IPS DF 6.9 (cell line): ENCODE measurements around the gene ABCA4.

Experiments
- DNase-seq: peaks from one replicate; pipeline ENCODE4 v3.0.0-alpha.2; 2013; ENCODE audit warnings: low read depth, low spot score
- H3K27ac ChIP-seq: one replicate; pipeline ENCODE4 v1.5.1; 2013; ENCODE audit warnings: low read length, control low read depth
- H3K27me3 ChIP-seq: 2 replicates; pipeline ENCODE4 v1.6.1; 2013; ENCODE audit warnings: mild to moderate bottlenecking, low read length; ENCODE audit not compliant: control insufficient read depth, insufficient read depth
- H3K36me3 ChIP-seq: 2 replicates; pipeline ENCODE4 v1.6.1; 2013; ENCODE audit warnings: low read length; ENCODE audit not compliant: control insufficient read depth, insufficient read depth
- H3K4me1 ChIP-seq: 2 replicates; pipeline ENCODE4 v1.6.1; 2013; ENCODE audit warnings: low read length; ENCODE audit not compliant: control insufficient read depth, insufficient read depth
- H3K4me3 ChIP-seq: 2 replicates; pipeline ENCODE4 v1.5.1; 2013; ENCODE audit warnings: mild to moderate bottlenecking, low read length
- H3K9me3 ChIP-seq: 2 replicates; pipeline ENCODE4 v1.6.1; 2013; ENCODE audit warnings: low read length, inconsistent platforms; ENCODE audit not compliant: control insufficient read depth, insufficient read depth
- WGBS: extraction: QIAGEN DNeasy Blood & Tissue Kit; methylation state at CpG from one replicate; pipeline ENCODE4 v1.1.7; 2013; ENCODE audit warnings: mixed read lengths, missing lambda C conversion rate; ENCODE audit not compliant: insufficient read length, insufficient coverage; 5-methylcytosine and 5-hydroxymethylcytosine counted together

The ABCA4 gene

GRCh38 chr1:94083681-94084080 lies 37.3 kb downstream of the ABCA4 start:
- H3K9me3 ChIP-seq: no peaks in the 10 kb centered on the region
- H3K4me1 ChIP-seq: no peaks in the 10 kb centered on the region
- no peak for DNase-seq
- H3K4me3 ChIP-seq: no peak overlapping the region
- no peaks in the 10 kb centered on the region for H3K27me3 ChIP-seq
- no CpG with 5 or more reads among the region's 4 CpGs for WGBS
- no peak overlapping the region for H3K27ac ChIP-seq
- no peaks in the 10 kb centered on the region for H3K36me3 ChIP-seq

GRCh38 chr1:94081566-94082344 lies 39.2 kb downstream of the ABCA4 start:
- H3K27ac ChIP-seq: no peak overlapping the region
- no peaks in the 10 kb centered on the region for H3K4me1 ChIP-seq
- WGBS: no CpG with 5 or more reads among the region's 7 CpGs
- H3K4me3 ChIP-seq: no peak overlapping the region
- no peaks in the 10 kb centered on the region for H3K9me3 ChIP-seq
- DNase-seq: no peak
- H3K27me3 ChIP-seq: no peaks in the 10 kb centered on the region
- no peaks in the 10 kb centered on the region for H3K36me3 ChIP-seq

GRCh38 chr1:94079989-94080388 lies 41.0 kb downstream of the ABCA4 start:
- no peak overlapping the region for H3K4me3 ChIP-seq
- DNase-seq: no peak
- no peaks in the 10 kb centered on the region for H3K27me3 ChIP-seq
- no peaks in the 10 kb centered on the region for H3K9me3 ChIP-seq
- H3K27ac ChIP-seq: no peak overlapping the region
- WGBS: no CpG with 5 or more reads among the region's 3 CpGs
- H3K36me3 ChIP-seq: no peaks in the 10 kb centered on the region
- no peaks in the 10 kb centered on the region for H3K4me1 ChIP-seq

GRCh38 chr1:94079080-94079940 lies 41.6 kb downstream of the ABCA4 start:
- Histone ChIP-seq H3K27ac (no peak overlapping the region), H3K27me3 (no peaks in the 10 kb centered on the region), H3K4me1 (no peaks in the 10 kb centered on the region), H3K4me3 (no peak overlapping the region), H3K9me3 (no peaks in the 10 kb centered on the region), H3K36me3 (no peaks in the 10 kb centered on the region)
- WGBS: no CpG with 5 or more reads among the region's 6 CpGs
- no peak for DNase-seq

GRCh38 chr1:94072840-94073522 lies 48.0 kb downstream of the ABCA4 start:
- no peak for DNase-seq
- Histone ChIP-seq H3K4me3 (no peak overlapping the region), H3K36me3 (no peaks in the 10 kb centered on the region), H3K27me3 (peaks cover 28% of the 10 kb centered on the region), H3K4me1 (no peaks in the 10 kb centered on the region), H3K9me3 (no peaks in the 10 kb centered on the region), H3K27ac (no peak overlapping the region)
- no CpG with 5 or more reads among the region's 7 CpGs for WGBS

- peaks cover 33% of the 10 kb centered on the region for H3K27me3 ChIP-seq
- no peaks in the 10 kb centered on the region for H3K36me3 ChIP-seq
- no peak for DNase-seq
- no peaks in the 10 kb centered on the region for H3K4me1 ChIP-seq
- H3K27ac ChIP-seq: no peak overlapping the region
- no CpG with 5 or more reads among the region's 2 CpGs for WGBS
- no peaks in the 10 kb centered on the region for H3K9me3 ChIP-seq
- no peak overlapping the region for H3K4me3 ChIP-seq
These were observed 49.0 kb downstream of the ABCA4 start for GRCh38 chr1:94071976-94072375.

GRCh38 chr1:94071391-94071790 lies 49.6 kb downstream of the ABCA4 start:
- DNase-seq: no peak
- no peak overlapping the region for H3K4me3 ChIP-seq
- WGBS: no CpG with 5 or more reads among the region's 1 CpG
- H3K27ac ChIP-seq: no peak overlapping the region
- H3K36me3 ChIP-seq: no peaks in the 10 kb centered on the region
- H3K4me1 ChIP-seq: no peaks in the 10 kb centered on the region
- peaks cover 36% of the 10 kb centered on the region for H3K27me3 ChIP-seq
- H3K9me3 ChIP-seq: no peaks in the 10 kb centered on the region

GRCh38 chr1:94070865-94071264 lies 50.1 kb downstream of the ABCA4 start:
- Histone ChIP-seq H3K4me3 (no peak overlapping the region), H3K27me3 (peaks cover 36% of the 10 kb centered on the region), H3K27ac (no peak overlapping the region), H3K4me1 (no peaks in the 10 kb centered on the region), H3K9me3 (no peaks in the 10 kb centered on the region), H3K36me3 (no peaks in the 10 kb centered on the region)
- WGBS: no CpG with 5 or more reads among the region's 3 CpGs
- DNase-seq: no peak

GRCh38 chr1:94069919-94070285 lies 51.0 kb downstream of the ABCA4 start:
- Histone ChIP-seq H3K4me1 (no peaks in the 10 kb centered on the region), H3K4me3 (no peak overlapping the region), H3K36me3 (no peaks in the 10 kb centered on the region), H3K27ac (no peak overlapping the region), H3K27me3 (peaks cover 36% of the 10 kb centered on the region), H3K9me3 (no peaks in the 10 kb centered on the region)
- no peak for DNase-seq
- no CpG with 5 or more reads among the region's 2 CpGs for WGBS
